HG03108 (cell line): ENCODE measurements around the gene PAX1.

Source experiments
- ATAC-seq: cut with Tn5 transposase; IDR thresholded peaks from one replicate; pipeline ENCODE4 v1.9.1; 2021; ENCODE audit warnings: moderate library complexity; ENCODE audit not compliant: unreplicated experiment

Gene PAX1

GRCh38 chr20:21725892-21726291 lies 20.4 kb downstream of the PAX1 start:
- no peak for ATAC-seq

- ATAC-seq: no peak
Observed at GRCh38 chr20:21729316-21729715, 23.9 kb downstream of the PAX1 start.

- ATAC-seq: no peak
Observed at GRCh38 chr20:21739161-21739560, 33.7 kb downstream of the PAX1 start.

- no peak for ATAC-seq
Observed at GRCh38 chr20:21739682-21740081, 34.2 kb downstream of the PAX1 start.

- ATAC-seq: no peak
Observed at GRCh38 chr20:21741266-21741665, 35.8 kb downstream of the PAX1 start.

- no peak for ATAC-seq
Observed at GRCh38 chr20:21762646-21763045, 57.2 kb downstream of the PAX1 start.

- no peak for ATAC-seq
Observed at GRCh38 chr20:21767200-21767738, 61.8 kb downstream of the PAX1 start.

- no peak for ATAC-seq
Observed at GRCh38 chr20:21767739-21768223, 62.3 kb downstream of the PAX1 start.
